ENCODE results near the gene SLF1. TPM values are rescaled to one million over a fixed set of nuclear protein-coding genes. Genes with fewer than 3 reads are reported as not detected.
"Not testable (repeated sequence)": the region's sequence is repeated elsewhere in the genome, so short reads cannot be mapped to it uniquely, and the experiment has no call there.

Gene SLF1
- 10 to 100 TPM; 14.3 to 16.5 TPM for total RNA-seq
- 10 to 100 TPM in 1 of 2 donors, 1 to 10 TPM in 1; 4.3 to 12.1 TPM for polyA plus RNA-seq

- peak within 1 kb of the TSS; percentile 89 to 98 (median 94) for H3K4me3 Mint-ChIP-seq
- Histone ChIP-seq H3K36me3 (ENCODE audit: insufficient read depth, low read length) (no peaks in the 10 kb centered on the region), H3K27me3 (ENCODE audit: insufficient read depth, low read length) (no peaks in the 10 kb centered on the region), H3K9me3 (ENCODE audit: control insufficient read depth in 1 of 2, low read length in 2 of 2) (no peaks in the 10 kb centered on the region), H3K27ac (ENCODE audit: low read depth, low read length) (peak within 1 kb of the TSS; percentile 57), H3K4me1 (ENCODE audit: insufficient read depth, low read length) (peaks cover 48% of the 10 kb centered on the region), H3K4me3 (ENCODE audit: low read length in 2 of 2) (peak within 1 kb of the TSS; percentile 25 to 67)
- H3K27ac Mint-ChIP-seq: peak within 1 kb of the TSS; percentile 86 to 96 (median 90)
- H3K9me3 Mint-ChIP-seq: no peaks in the 10 kb centered on the region
- ChIA-PET CTCF (ENCODE audit: partially characterized antibody) (interaction anchor here (1.1 to 1.8 kb wide), 6 partner anchors 9 to 119 kb away, joined by 3 to 6 read pairs (median 4); no protein-coding TSS in a partner anchor), POLR2A (ENCODE audit: partially characterized antibody) (interaction anchor here (1.0 to 1.7 kb wide), 5 partner anchors 9 to 52 kb away, joined by 3 to 7 read pairs (median 3); no protein-coding TSS in a partner anchor)
- peaks cover 25 to 50% (median 41%) of the 10 kb centered on the region in 4 donors for H3K4me1 Mint-ChIP-seq
- intact Hi-C loops (cut with micrococcal nuclease): loop anchor here (1.0 to 10.0 kb wide), 4 partner anchors 40 to 1034 kb away; partner anchors contain the start of genes NR2F1 and NR2F1-AS1
- H3K27me3 Mint-ChIP-seq: no peaks in the 10 kb centered on the region
- peaks cover 0 to 14% of the 10 kb centered on the region in 2 donors for H3K36me3 Mint-ChIP-seq
- DNase-seq: peak; percentile 85 to 91 (median 86)
Observed at GRCh38 chr5:94618493-94619328, at the start of gene SLF1, which contains the start of gene KIAA0825. SLF1 (plus strand) TSS chr5:94618669; CDS start chr5:94628811, 10,142 bp downstream. KIAA0825 (minus strand) TSS chr5:94618604; CDS start chr5:94537126, 81,478 bp downstream.

- Mint-ChIP-seq H3K4me3 (no peak overlapping the region), H3K9me3 (peaks cover 0 to 2% (median 0%) of the 10 kb centered on the region in 8 donors), H3K27me3 (no peaks in the 10 kb centered on the region), H3K4me1 (peaks cover 18 to 28% (median 26%) of the 10 kb centered on the region in 4 donors), H3K27ac (no peak overlapping the region), H3K36me3 (no peaks in the 10 kb centered on the region)
- ChIA-PET CTCF (ENCODE audit: partially characterized antibody) (no interaction called here), POLR2A (ENCODE audit: partially characterized antibody) (no interaction called here)
- peaks cover 32% of the 10 kb centered on the region for H3K4me1 ChIP-seq (ENCODE audit: insufficient read depth, low read length)
- H3K36me3 ChIP-seq (ENCODE audit: insufficient read depth, low read length): no peaks in the 10 kb centered on the region
- intact Hi-C loops (cut with micrococcal nuclease): no loop called here
- no peak overlapping the region for H3K27ac ChIP-seq (ENCODE audit: low read depth, low read length)
- H3K9me3 ChIP-seq (ENCODE audit: control insufficient read depth in 1 of 2, low read length in 2 of 2): no peaks in the 10 kb centered on the region
- no peak overlapping the region for H3K4me3 ChIP-seq (ENCODE audit: low read length in 2 of 2)
- no peak for DNase-seq
- no peaks in the 10 kb centered on the region for H3K27me3 ChIP-seq (ENCODE audit: insufficient read depth, low read length)
Observed at GRCh38 chr5:94571415-94571814, 47.1 kb upstream of the SLF1 start.

GRCh38 chr5:94573349-94573748 is 45.1 kb upstream of the SLF1 start:
- intact Hi-C loops (cut with micrococcal nuclease); H3K36me3 Mint-ChIP-seq; H3K4me3 Mint-ChIP-seq; H3K9me3 ChIP-seq (ENCODE audit: control insufficient read depth in 1 of 2, low read length in 2 of 2); H3K9me3 Mint-ChIP-seq; H3K36me3 ChIP-seq (ENCODE audit: insufficient read depth, low read length); H3K4me3 ChIP-seq (ENCODE audit: low read length in 2 of 2); CTCF ChIA-PET (ENCODE audit: partially characterized antibody); H3K27me3 ChIP-seq (ENCODE audit: insufficient read depth, low read length); H3K27me3 Mint-ChIP-seq; H3K27ac ChIP-seq (ENCODE audit: low read depth, low read length): not testable (repeated sequence)
- DNase-seq: peak in 1 of 5 donors; percentile 47
- Mint-ChIP-seq H3K4me1 (peaks cover 28 to 46% (median 41%) of the 10 kb centered on the region in 4 donors), H3K27ac (peak overlapping the region in 2 of 7 donors; percentile 28 to 31)
- peaks cover 51% of the 10 kb centered on the region for H3K4me1 ChIP-seq (ENCODE audit: insufficient read depth, low read length)
- POLR2A ChIA-PET (ENCODE audit: partially characterized antibody): interaction anchor here (1.2 to 1.3 kb wide), 2 partner anchors 37 to 45 kb away, joined by 3 read pairs; partner anchors contain the start of genes KIAA0825 and SLF1

- Histone ChIP-seq H3K27ac (ENCODE audit: low read depth, low read length) (no peak overlapping the region), H3K36me3 (ENCODE audit: insufficient read depth, low read length) (no peaks in the 10 kb centered on the region), H3K4me3 (ENCODE audit: low read length in 2 of 2) (no peak overlapping the region), H3K27me3 (ENCODE audit: insufficient read depth, low read length) (no peaks in the 10 kb centered on the region), H3K9me3 (ENCODE audit: control insufficient read depth in 1 of 2, low read length in 2 of 2) (no peaks in the 10 kb centered on the region), H3K4me1 (ENCODE audit: insufficient read depth, low read length) (peaks cover 65% of the 10 kb centered on the region)
- POLR2A ChIA-PET (ENCODE audit: partially characterized antibody): interaction anchor here (0.6 to 1.5 kb wide), 2 partner anchors 9 to 43 kb away, joined by 3 to 7 read pairs; partner anchors contain the start of genes KIAA0825 and SLF1
- CTCF ChIA-PET (ENCODE audit: partially characterized antibody): interaction anchor here (0.8 to 1.7 kb wide), 4 partner anchors 37 to 50 kb away, joined by 3 to 6 read pairs (median 3); partner anchors contain the start of genes KIAA0825 and SLF1
- intact Hi-C loops (cut with micrococcal nuclease): no loop called here
- H3K27ac Mint-ChIP-seq: peak overlapping the region; percentile 38 to 86 (median 83)
- H3K27me3 Mint-ChIP-seq: no peaks in the 10 kb centered on the region
- H3K36me3 Mint-ChIP-seq: no peaks in the 10 kb centered on the region
- H3K4me3 Mint-ChIP-seq: peak overlapping the region in 7 of 8 donors; percentile 57 to 80 (median 66)
- peak in 4 of 5 donors; percentile 26 to 36 (median 30) for DNase-seq
- H3K9me3 Mint-ChIP-seq: peaks cover 0 to 2% (median 0%) of the 10 kb centered on the region in 8 donors
- peaks cover 32 to 54% (median 49%) of the 10 kb centered on the region in 4 donors for H3K4me1 Mint-ChIP-seq
Observed at GRCh38 chr5:94575196-94575595, 43.3 kb upstream of the SLF1 start.

- DNase-seq: peak; percentile 42 to 75 (median 61)
- Histone ChIP-seq H3K36me3 (ENCODE audit: insufficient read depth, low read length) (no peaks in the 10 kb centered on the region), H3K4me3 (ENCODE audit: low read length in 2 of 2) (peak overlapping the region in 1 of 2 donors; percentile 14), H3K4me1 (ENCODE audit: insufficient read depth, low read length) (peaks cover 72% of the 10 kb centered on the region), H3K9me3 (ENCODE audit: control insufficient read depth in 1 of 2, low read length in 2 of 2) (no peaks in the 10 kb centered on the region), H3K27ac (ENCODE audit: low read depth, low read length) (no peak overlapping the region), H3K27me3 (ENCODE audit: insufficient read depth, low read length) (no peaks in the 10 kb centered on the region)
- Mint-ChIP-seq H3K27me3 (no peaks in the 10 kb centered on the region), H3K36me3 (peaks cover 0 to 2% of the 10 kb centered on the region in 2 donors), H3K4me3 (peak overlapping the region; percentile 14 to 74 (median 68)), H3K27ac (peak overlapping the region in 4 of 7 donors; percentile 32 to 66 (median 46)), H3K4me1 (peaks cover 36 to 61% (median 55%) of the 10 kb centered on the region in 4 donors), H3K9me3 (peaks cover 0 to 4% (median 0%) of the 10 kb centered on the region in 8 donors)
- ChIA-PET CTCF (ENCODE audit: partially characterized antibody) (interaction anchor here (1.4 to 1.8 kb wide), 2 partner anchors 41 to 160 kb away, joined by 5 read pairs; partner anchors contain the start of genes KIAA0825 and SLF1), POLR2A (ENCODE audit: partially characterized antibody) (interaction anchor here (0.7 to 1.7 kb wide), 2 partner anchors 37 to 216 kb away, joined by 3 to 5 read pairs; no protein-coding TSS in a partner anchor)
- intact Hi-C loops (cut with micrococcal nuclease): loop anchor here (1.0 kb wide), 1 partner anchor 41 kb away; the partner anchor contains the start of genes KIAA0825 and SLF1
Observed at GRCh38 chr5:94577466-94578245, 40.8 kb upstream of the SLF1 start.

GRCh38 chr5:94595281-94595840 is 23.1 kb upstream of the SLF1 start:
- no peak for DNase-seq
- Histone ChIP-seq H3K27ac (ENCODE audit: low read depth, low read length) (no peak overlapping the region), H3K27me3 (ENCODE audit: insufficient read depth, low read length) (no peaks in the 10 kb centered on the region), H3K4me3 (ENCODE audit: low read length in 2 of 2) (no peak overlapping the region), H3K9me3 (ENCODE audit: control insufficient read depth in 1 of 2, low read length in 2 of 2) (no peaks in the 10 kb centered on the region), H3K4me1 (ENCODE audit: insufficient read depth, low read length) (no peaks in the 10 kb centered on the region), H3K36me3 (ENCODE audit: insufficient read depth, low read length) (no peaks in the 10 kb centered on the region)
- peaks cover 0 to 2% (median 0%) of the 10 kb centered on the region in 4 donors for H3K4me1 Mint-ChIP-seq
- intact Hi-C loops (cut with micrococcal nuclease): no loop called here
- no peaks in the 10 kb centered on the region for H3K27me3 Mint-ChIP-seq
- H3K4me3 Mint-ChIP-seq: no peak overlapping the region
- POLR2A ChIA-PET (ENCODE audit: partially characterized antibody): no interaction called here
- H3K27ac Mint-ChIP-seq: no peak overlapping the region
- CTCF ChIA-PET (ENCODE audit: partially characterized antibody): no interaction called here
- peaks cover 0 to 12% (median 5%) of the 10 kb centered on the region in 8 donors for H3K9me3 Mint-ChIP-seq
- H3K36me3 Mint-ChIP-seq: peaks cover 4 to 8% of the 10 kb centered on the region in 2 donors
